ENCODE results near the gene BTBD8. TPM values are rescaled to one million over a fixed set of nuclear protein-coding genes. Genes with fewer than 3 reads are reported as not detected.
A peak's percentile ranks its signal among the peaks of the same experiment; 100 is the strongest.

The BTBD8 gene
- polyA plus RNA-seq, 1 of the 3 experiments (the other 2 are of a cell fraction) = 0.62 TPM

GRCh38 chr1:92030656-92031107 lies 49.5 kb upstream of the BTBD8 start:
- ChIA-PET POLR2A (no interaction called here), CTCF (interaction anchor here (0.7 to 0.8 kb wide), 2 partner anchors 18 to 187 kb away, joined by 3 read pairs; partner anchors contain the start of gene C1orf146)
- Histone ChIP-seq H3K27me3 (ENCODE audit: insufficient read depth) (peaks cover 5% of the 10 kb centered on the region; the same call in 1 of the 2 replicates), H3K9me3 (no peaks in the 10 kb centered on the region), H3K9me2 (no peaks in the 10 kb centered on the region), H3F3A (replicated peaks; ENCODE audit: insufficient read depth) (no peaks in the 10 kb centered on the region), H3K4me1 (ENCODE audit: control insufficient read depth in 1 of 2, insufficient read depth in 2 of 2, low read depth in 1 of 2, low read length in 1 of 2) (no peaks in the 10 kb centered on the region; a peak in 1 of 4 replicates), H2AFZ (ENCODE audit: low read depth) (peak overlapping the region; percentile 63; the same call in 1 of the 2 replicates), H3K27ac (ENCODE audit: low read depth in 2 of 2, low read length in 1 of 2) (no peak overlapping the region), H3K36me3 (replicated peaks in 1 of 2; ENCODE audit: control insufficient read depth in 1 of 2, insufficient read depth in 2 of 2, low read length in 1 of 2) (no peaks in the 10 kb centered on the region), H3K4me2 (peak overlapping the region; percentile 87; the same call in 1 of the 2 replicates), H3K79me2 (ENCODE audit: insufficient read depth) (no peaks in the 10 kb centered on the region), H3K4me3 (ENCODE audit: low read depth in 2 of 2, low read length in 1 of 2) (peak overlapping the region; percentile 56 to 58; a peak in 3 of 4 replicates), H3K9ac (no peak overlapping the region), H4K20me1 (ENCODE audit: insufficient read depth) (no peaks in the 10 kb centered on the region)
- DNase-seq = no peak
- 38% methylated on average over 3 of the region's 4 CpGs for WGBS (ENCODE audit: low lambda C conversion rate)
- TF ChIP-seq YY1 (IDR thresholded peaks at IDR 0.05; ENCODE audit: low read depth) (no peak), RFX5 (IDR thresholded peaks at IDR 0.05; ENCODE audit: low read length) (no peak), MEF2A (IDR thresholded peaks at IDR 0.05; ENCODE audit: borderline replicate concordance, low read depth) (no peak), REST (IDR thresholded peaks at IDR 0.05; ENCODE audit: low read depth, low read length) (no peak), ZBTB33 (IDR thresholded peaks at IDR 0.05; ENCODE audit: borderline replicate concordance, low read depth) (no peak), JUND (IDR thresholded peaks at IDR 0.05) (no peak)

- Histone ChIP-seq H2AFZ (ENCODE audit: low read depth) (no peak overlapping the region), H3K4me3 (ENCODE audit: low read depth in 2 of 2, low read length in 1 of 2) (no peak overlapping the region), H3K4me1 (ENCODE audit: control insufficient read depth in 1 of 2, insufficient read depth in 2 of 2, low read depth in 1 of 2, low read length in 1 of 2) (no peaks in the 10 kb centered on the region; a peak in 1 of 4 replicates), H3F3A (replicated peaks; ENCODE audit: insufficient read depth) (no peaks in the 10 kb centered on the region), H3K27me3 (ENCODE audit: insufficient read depth) (peaks cover 5% of the 10 kb centered on the region; the same call in 1 of the 2 replicates), H3K9me3 (no peaks in the 10 kb centered on the region), H4K20me1 (ENCODE audit: insufficient read depth) (no peaks in the 10 kb centered on the region), H3K9me2 (no peaks in the 10 kb centered on the region), H3K27ac (ENCODE audit: low read depth in 2 of 2, low read length in 1 of 2) (no peak overlapping the region), H3K36me3 (replicated peaks in 1 of 2; ENCODE audit: control insufficient read depth in 1 of 2, insufficient read depth in 2 of 2, low read length in 1 of 2) (no peaks in the 10 kb centered on the region), H3K4me2 (no peak overlapping the region), H3K9ac (no peak overlapping the region), H3K79me2 (ENCODE audit: insufficient read depth) (no peaks in the 10 kb centered on the region)
- ChIA-PET POLR2A (no interaction called here), CTCF (interaction anchor here (0.8 kb wide), 2 partner anchors 18 to 597 kb away, joined by 3 read pairs; no protein-coding TSS in a partner anchor)
- DNase-seq = no peak
- WGBS (ENCODE audit: low lambda C conversion rate) = 83% methylated on average over 6 of the region's 6 CpGs
- TF ChIP-seq FOXJ3 (CRISPR knock-in tag; IDR thresholded peaks at IDR 0.05) (no peak), CTCF (IDR thresholded peaks at IDR 0.05) (no peak), TAF1 (IDR thresholded peaks at IDR 0.05; ENCODE audit: borderline replicate concordance, low read depth, low read length) (no peak), TEAD4 (IDR thresholded peaks at IDR 0.05; ENCODE audit: borderline replicate concordance, insufficient read depth) (no peak), JUND (IDR thresholded peaks at IDR 0.05) (no peak), YY1 (IDR thresholded peaks at IDR 0.05; ENCODE audit: low read depth) (no peak), RAD21 (IDR thresholded peaks at IDR 0.05; ENCODE audit: low read length) (no peak), RFX5 (IDR thresholded peaks at IDR 0.05; ENCODE audit: low read length) (no peak), FOSL2 (IDR thresholded peaks at IDR 0.05; ENCODE audit: borderline replicate concordance, low read depth) (no peak), NFIC (IDR thresholded peaks at IDR 0.05; ENCODE audit: borderline replicate concordance) (no peak), GATA2 (CRISPR knock-in tag; IDR thresholded peaks at IDR 0.05) (no peak), ZBTB33 (IDR thresholded peaks at IDR 0.05; ENCODE audit: borderline replicate concordance, low read depth) (no peak), GABPA (IDR thresholded peaks at IDR 0.05; ENCODE audit: low read depth) (no peak)
Measured at GRCh38 chr1:92031281-92032110, 48.6 kb upstream of the BTBD8 start.

Data from SK-N-SH (cell line).